Mesenchymal stem cell (in vitro differentiated cells and primary cell): Measurements from ENCODE around the gene C10orf90.

Experiments
- DNase-seq: peaks from one replicate; pipeline ENCODE4 v3.0.0-alpha.2; 2013
- H2AFZ ChIP-seq: one replicate; pipeline ENCODE4 v1.6.1; 2013; ENCODE audit warnings: low read depth, mild to moderate bottlenecking, control low read depth, inconsistent platforms, low read length, moderate library complexity
- H2AK5ac ChIP-seq: 2 replicates; pipeline ENCODE4 v1.6.1; 2013; ENCODE audit warnings: low read length, moderate library complexity, mild to moderate bottlenecking, inconsistent platforms; ENCODE audit not compliant: severe bottlenecking
- H2BK120ac ChIP-seq: one replicate; pipeline ENCODE4 v1.6.1; 2013; ENCODE audit warnings: low read depth, mild to moderate bottlenecking, inconsistent platforms, low read length, moderate library complexity
- H2BK12ac ChIP-seq, 2 experiments: one replicate each; pipeline ENCODE4 v1.6.1; 2013; ENCODE audit warnings: inconsistent platforms in 2 of 2, low read length in 2 of 2, mild to moderate bottlenecking in 2 of 2, moderate library complexity in 2 of 2, control low read depth in 1 of 2
- H2BK15ac ChIP-seq: one replicate; pipeline ENCODE4 v1.6.1; 2013; ENCODE audit warnings: mild to moderate bottlenecking, low read depth, inconsistent platforms; ENCODE audit not compliant: poor library complexity, severe bottlenecking
- H2BK5ac ChIP-seq: 2 replicates; pipeline ENCODE4 v1.6.1; 2013; ENCODE audit warnings: low read depth, mild to moderate bottlenecking, low read length, control low read depth, inconsistent platforms; ENCODE audit not compliant: poor library complexity, severe bottlenecking
- H3K14ac ChIP-seq, 2 experiments: one replicate each; pipeline ENCODE4 v1.6.1; 2013; ENCODE audit warnings: inconsistent platforms in 2 of 2, low read length in 2 of 2, control low read depth in 1 of 2, mild to moderate bottlenecking in 1 of 2, moderate library complexity in 1 of 2
- H3K18ac ChIP-seq, 2 experiments: one replicate each; pipeline ENCODE4 v1.6.1; 2013; ENCODE audit warnings: inconsistent platforms in 2 of 2, low read length in 2 of 2, control low read depth in 1 of 2, low read depth in 1 of 2, mild to moderate bottlenecking in 1 of 2
- H3K23ac ChIP-seq, 2 experiments: one replicate each; pipeline ENCODE4 v1.6.1; 2013; ENCODE audit warnings: inconsistent platforms in 2 of 2, low read length in 2 of 2, mild to moderate bottlenecking in 2 of 2, moderate library complexity in 2 of 2, control low read depth in 1 of 2
- H3K27ac ChIP-seq: 2 replicates; pipeline ENCODE4 v1.5.1; 2013; ENCODE audit warnings: mild to moderate bottlenecking, moderate library complexity, low read length, control low read depth, inconsistent platforms; ENCODE audit not compliant: poor library complexity, severe bottlenecking
- H3K27me3 ChIP-seq, 2 experiments: 2 replicates each; pipeline versions ENCODE4 v1.6.1 to v1.7.0; 2013; ENCODE audit warnings: low read length in 2 of 2, mild to moderate bottlenecking in 2 of 2, moderate library complexity in 2 of 2, control low read depth in 1 of 2, inconsistent platforms in 1 of 2; ENCODE audit not compliant: control insufficient read depth in 1 of 2, insufficient read depth in 1 of 2
- H3K36me3 ChIP-seq, 2 experiments: 2 replicates each; pipeline versions ENCODE4 v1.6.1 to v1.7.0; 2013; ENCODE audit warnings: low read length in 2 of 2, control low read depth in 1 of 2, inconsistent platforms in 1 of 2, low read depth in 1 of 2, mild to moderate bottlenecking in 1 of 2; ENCODE audit not compliant: insufficient read depth in 2 of 2, control insufficient read depth in 1 of 2
- H3K4ac ChIP-seq, 2 experiments: one replicate each; pipeline ENCODE4 v1.6.1; 2013; ENCODE audit warnings: inconsistent platforms in 2 of 2, low read length in 2 of 2, mild to moderate bottlenecking in 2 of 2, moderate library complexity in 2 of 2, control low read depth in 1 of 2, low read depth in 1 of 2
- H3K4me1 ChIP-seq: 2 replicates; pipeline ENCODE4 v1.6.1; 2013; ENCODE audit warnings: low read depth, low read length, control low read depth; ENCODE audit not compliant: control insufficient read depth, insufficient read depth
- H3K4me2 ChIP-seq: 2 replicates; pipeline ENCODE4 v1.6.1; 2013; ENCODE audit warnings: low read length, mild to moderate bottlenecking, inconsistent platforms; ENCODE audit not compliant: poor library complexity, severe bottlenecking
- H3K4me3 ChIP-seq, 2 experiments: 2 replicates each; pipeline versions ENCODE4 v1.5.1 to v1.7.0; 2013; ENCODE audit warnings: low read length in 2 of 2, mild to moderate bottlenecking in 2 of 2, control low read depth in 1 of 2, low read depth in 1 of 2; ENCODE audit not compliant: insufficient read depth in 1 of 2
- H3K79me1 ChIP-seq: replicated peaks from 2 replicates; pipeline ENCODE4 v1.6.1; 2013; ENCODE audit warnings: mild to moderate bottlenecking, control low read depth, low read length, inconsistent platforms; ENCODE audit not compliant: poor library complexity, severe bottlenecking
- H3K9ac ChIP-seq: 2 replicates; pipeline ENCODE4 v1.7.0; 2013; ENCODE audit warnings: mild to moderate bottlenecking, low read length, moderate library complexity
- H3K9me3 ChIP-seq: 2 replicates; pipeline ENCODE4 v1.7.0; 2013; ENCODE audit warnings: mild to moderate bottlenecking, low read length; ENCODE audit not compliant: control insufficient read depth
- H4K8ac ChIP-seq: one replicate; pipeline ENCODE4 v1.6.1; 2013; ENCODE audit warnings: inconsistent platforms, mild to moderate bottlenecking, low read length, moderate library complexity
- H4K91ac ChIP-seq: one replicate; pipeline ENCODE4 v1.6.1; 2013; ENCODE audit warnings: mild to moderate bottlenecking, low read length, inconsistent platforms
- WGBS: methylation state at CpG from one replicate; pipeline ENCODE4 v1.1.7; 2013; ENCODE audit warnings: mixed read lengths; 5-methylcytosine and 5-hydroxymethylcytosine counted together

The C10orf90 gene

GRCh38 chr10:126501828-126502227 is 168.7 kb downstream of the C10orf90 start:
- no peak overlapping the region for H2AFZ ChIP-seq
- no peak overlapping the region for H3K27ac ChIP-seq
- H3K23ac ChIP-seq = peak overlapping the region in 1 of 2 experiments; percentile 43
- no peak overlapping the region for H3K9ac ChIP-seq
- H3K18ac ChIP-seq = peak overlapping the region; percentile 56 to 98
- peaks cover 16% of the 10 kb centered on the region for H3K4me1 ChIP-seq
- no peak overlapping the region for H3K4me3 ChIP-seq
- H3K27me3 ChIP-seq = no peaks in the 10 kb centered on the region
- H3K79me1 ChIP-seq = no peaks in the 10 kb centered on the region
- DNase-seq = no peak
- no peak overlapping the region for H2BK15ac ChIP-seq
- no peak overlapping the region for H2BK120ac ChIP-seq
- no peak overlapping the region for H2BK5ac ChIP-seq
- H2BK12ac ChIP-seq = peak overlapping the region; percentile 90 to 100
- no peaks in the 10 kb centered on the region for H3K9me3 ChIP-seq
- H3K14ac ChIP-seq = peak overlapping the region in 1 of 2 experiments; percentile 98
- no peak overlapping the region for H3K4me2 ChIP-seq
- 91% methylated on average over 5 of the region's 5 CpGs for WGBS
- H4K91ac ChIP-seq = peak overlapping the region; percentile 92
- H2AK5ac ChIP-seq = peak overlapping the region; percentile 57
- no peaks in the 10 kb centered on the region for H3K36me3 ChIP-seq
- H4K8ac ChIP-seq = peak overlapping the region; percentile 56
- H3K4ac ChIP-seq = peak overlapping the region in 1 of 2 experiments; percentile 71

GRCh38 chr10:126500866-126501265 is 169.6 kb downstream of the C10orf90 start:
- Histone ChIP-seq H3K4me1 (peaks cover 19% of the 10 kb centered on the region), H3K4ac (no peak overlapping the region), H3K18ac (no peak overlapping the region), H3K14ac (no peak overlapping the region), H2AFZ (no peak overlapping the region), H3K4me2 (no peak overlapping the region), H4K8ac (no peak overlapping the region), H2BK120ac (no peak overlapping the region), H2AK5ac (no peak overlapping the region), H3K36me3 (no peaks in the 10 kb centered on the region), H3K9me3 (no peaks in the 10 kb centered on the region), H3K79me1 (no peaks in the 10 kb centered on the region), H4K91ac (no peak overlapping the region), H3K23ac (no peak overlapping the region), H3K27me3 (no peaks in the 10 kb centered on the region), H3K4me3 (no peak overlapping the region), H2BK5ac (no peak overlapping the region), H3K9ac (no peak overlapping the region), H2BK12ac (no peak overlapping the region), H2BK15ac (no peak overlapping the region), H3K27ac (peak overlapping the region; percentile 45)
- WGBS = 30% methylated on average over 3 of the region's 3 CpGs
- peak; percentile 69 for DNase-seq

GRCh38 chr10:126500185-126500584 is 170.3 kb downstream of the C10orf90 start:
- Histone ChIP-seq H3K18ac (peak overlapping the region in 1 of 2 experiments; percentile 64), H3K9ac (no peak overlapping the region), H3K4me1 (peaks cover 19% of the 10 kb centered on the region), H3K4ac (peak overlapping the region in 1 of 2 experiments; percentile 63), H4K91ac (peak overlapping the region; percentile 43), H2AFZ (no peak overlapping the region), H3K4me2 (no peak overlapping the region), H3K27ac (peak overlapping the region; percentile 17), H3K9me3 (no peaks in the 10 kb centered on the region), H2AK5ac (peak overlapping the region; percentile 95), H2BK5ac (no peak overlapping the region), H3K23ac (no peak overlapping the region), H4K8ac (no peak overlapping the region), H3K79me1 (no peaks in the 10 kb centered on the region), H3K27me3 (no peaks in the 10 kb centered on the region), H2BK12ac (peak overlapping the region; percentile 67 to 88), H2BK15ac (no peak overlapping the region), H3K4me3 (no peak overlapping the region), H3K36me3 (no peaks in the 10 kb centered on the region), H3K14ac (no peak overlapping the region), H2BK120ac (peak overlapping the region; percentile 39)
- WGBS = 92% methylated on average over 4 of the region's 4 CpGs
- DNase-seq = no peak

GRCh38 chr10:126499744-126500143 is 170.7 kb downstream of the C10orf90 start:
- Histone ChIP-seq H3K9ac (no peak overlapping the region), H3K4ac (no peak overlapping the region), H3K27me3 (no peaks in the 10 kb centered on the region), H2AK5ac (peak overlapping the region; percentile 18), H3K9me3 (no peaks in the 10 kb centered on the region), H2BK15ac (no peak overlapping the region), H2BK5ac (no peak overlapping the region), H4K91ac (no peak overlapping the region), H3K27ac (no peak overlapping the region), H2BK120ac (no peak overlapping the region), H3K4me1 (peaks cover 19% of the 10 kb centered on the region), H3K4me3 (no peak overlapping the region), H3K36me3 (no peaks in the 10 kb centered on the region), H3K14ac (no peak overlapping the region), H3K79me1 (no peaks in the 10 kb centered on the region), H3K18ac (no peak overlapping the region), H3K23ac (no peak overlapping the region), H2AFZ (no peak overlapping the region), H4K8ac (no peak overlapping the region), H3K4me2 (no peak overlapping the region), H2BK12ac (no peak overlapping the region)
- DNase-seq = no peak
- 98% methylated on average over 6 of the region's 6 CpGs for WGBS
